Ishikawa (cell line): Measurements from ENCODE around the gene MCU.

Experiments
- CEBPB ChIP-seq: IDR thresholded peaks from 2 replicates; pipeline ENCODE4 v1.6.1; 2012
- CREB1 ChIP-seq: IDR thresholded peaks from 2 replicates; pipeline ENCODE4 v1.6.1; 2012; ENCODE audit warnings: low read depth
- EGR1 ChIP-seq: IDR thresholded peaks from 2 replicates; pipeline ENCODE4 v1.6.1; 2012
- EP300 ChIP-seq: IDR thresholded peaks from 2 replicates; pipeline ENCODE4 v1.6.1; 2012; ENCODE audit warnings: borderline replicate concordance
- FOXM1 ChIP-seq: IDR thresholded peaks from 2 replicates; pipeline ENCODE4 v1.6.1; 2012; ENCODE audit warnings: low read depth, borderline replicate concordance
- RAD21 ChIP-seq: IDR thresholded peaks from 2 replicates; pipeline ENCODE4 v1.6.1; 2012; ENCODE audit warnings: low read depth
- TAF1 ChIP-seq: IDR thresholded peaks from 2 replicates; pipeline ENCODE4 v1.6.1; 2012; ENCODE audit warnings: low read depth, mild to moderate bottlenecking
- TEAD4 ChIP-seq: IDR thresholded peaks from 2 replicates; pipeline ENCODE4 v1.6.1; 2012
- TF ChIP-seq, protein P1 (sequence below): IDR thresholded peaks from 2 replicates; pipeline ENCODE4 v1.6.1; 2012; ENCODE audit warnings: low read depth, mild to moderate bottlenecking
- TF ChIP-seq, protein P2 (sequence below): IDR thresholded peaks from 2 replicates; pipeline ENCODE4 v1.6.1; 2012

DNA sequence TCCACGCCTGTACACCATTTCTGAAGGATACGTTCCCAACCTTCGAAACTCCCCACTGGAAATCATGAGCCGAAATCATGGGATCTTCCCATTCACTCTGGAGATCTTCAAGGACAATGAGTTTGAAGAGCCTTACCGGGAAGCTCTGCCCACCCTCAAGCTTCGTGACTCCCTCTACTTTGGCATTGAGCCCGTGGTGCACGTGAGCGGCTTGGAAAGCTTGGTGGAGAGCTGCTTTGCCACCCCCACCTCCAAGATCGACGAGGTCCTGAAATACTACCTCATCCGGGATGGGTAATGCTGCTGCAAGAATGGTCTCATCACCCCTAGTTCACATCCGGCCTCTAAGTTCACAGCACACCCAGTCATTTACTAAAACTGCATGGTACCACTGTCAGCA, 232.4 kb downstream of the MCU start:
- TF ChIP-seq TEAD4, result no peak
- TF ChIP-seq RAD21, result no peak
- no peak for TF ChIP-seq EP300
- TF ChIP-seq, protein P1, sequence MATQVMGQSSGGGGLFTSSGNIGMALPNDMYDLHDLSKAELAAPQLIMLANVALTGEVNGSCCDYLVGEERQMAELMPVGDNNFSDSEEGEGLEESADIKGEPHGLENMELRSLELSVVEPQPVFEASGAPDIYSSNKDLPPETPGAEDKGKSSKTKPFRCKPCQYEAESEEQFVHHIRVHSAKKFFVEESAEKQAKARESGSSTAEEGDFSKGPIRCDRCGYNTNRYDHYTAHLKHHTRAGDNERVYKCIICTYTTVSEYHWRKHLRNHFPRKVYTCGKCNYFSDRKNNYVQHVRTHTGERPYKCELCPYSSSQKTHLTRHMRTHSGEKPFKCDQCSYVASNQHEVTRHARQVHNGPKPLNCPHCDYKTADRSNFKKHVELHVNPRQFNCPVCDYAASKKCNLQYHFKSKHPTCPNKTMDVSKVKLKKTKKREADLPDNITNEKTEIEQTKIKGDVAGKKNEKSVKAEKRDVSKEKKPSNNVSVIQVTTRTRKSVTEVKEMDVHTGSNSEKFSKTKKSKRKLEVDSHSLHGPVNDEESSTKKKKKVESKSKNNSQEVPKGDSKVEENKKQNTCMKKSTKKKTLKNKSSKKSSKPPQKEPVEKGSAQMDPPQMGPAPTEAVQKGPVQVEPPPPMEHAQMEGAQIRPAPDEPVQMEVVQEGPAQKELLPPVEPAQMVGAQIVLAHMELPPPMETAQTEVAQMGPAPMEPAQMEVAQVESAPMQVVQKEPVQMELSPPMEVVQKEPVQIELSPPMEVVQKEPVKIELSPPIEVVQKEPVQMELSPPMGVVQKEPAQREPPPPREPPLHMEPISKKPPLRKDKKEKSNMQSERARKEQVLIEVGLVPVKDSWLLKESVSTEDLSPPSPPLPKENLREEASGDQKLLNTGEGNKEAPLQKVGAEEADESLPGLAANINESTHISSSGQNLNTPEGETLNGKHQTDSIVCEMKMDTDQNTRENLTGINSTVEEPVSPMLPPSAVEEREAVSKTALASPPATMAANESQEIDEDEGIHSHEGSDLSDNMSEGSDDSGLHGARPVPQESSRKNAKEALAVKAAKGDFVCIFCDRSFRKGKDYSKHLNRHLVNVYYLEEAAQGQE, result no peak
- no peak for TF ChIP-seq CREB1
- TF ChIP-seq, protein P2, sequence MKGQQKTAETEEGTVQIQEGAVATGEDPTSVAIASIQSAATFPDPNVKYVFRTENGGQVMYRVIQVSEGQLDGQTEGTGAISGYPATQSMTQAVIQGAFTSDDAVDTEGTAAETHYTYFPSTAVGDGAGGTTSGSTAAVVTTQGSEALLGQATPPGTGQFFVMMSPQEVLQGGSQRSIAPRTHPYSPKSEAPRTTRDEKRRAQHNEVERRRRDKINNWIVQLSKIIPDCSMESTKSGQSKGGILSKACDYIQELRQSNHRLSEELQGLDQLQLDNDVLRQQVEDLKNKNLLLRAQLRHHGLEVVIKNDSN, result no peak
- TF ChIP-seq CEBPB, result no peak
- TF ChIP-seq EGR1, result no peak
- TF ChIP-seq TAF1, result no peak
- no peak for TF ChIP-seq FOXM1
